Memory B cell (primary cell): ENCODE results near the gene CFAP91.

ENCODE experiments used
- ATAC-seq: fragments of 150-1000 bp; cut with Tn5 transposase; 2 replicates; pipeline ENCODE4 v1.10.0; 2021; ENCODE audit warnings: low read depth, mild to moderate bottlenecking, moderate library complexity
- DNase-seq, 2 donors: peaks; one replicate each; pipeline ENCODE4 v3.0.0; 2022; ENCODE audit warnings: low spot score in 2 of 2
- H3K27ac Mint-ChIP-seq: one replicate; pipeline ENCODE4 v1.8.0; 2022; ENCODE audit warnings: mild to moderate bottlenecking, moderate library complexity, mixed read lengths
- H3K27me3 Mint-ChIP-seq: one replicate; pipeline ENCODE4 v1.8.0; 2022; ENCODE audit warnings: mixed read lengths
- H3K36me3 Mint-ChIP-seq: one replicate; pipeline ENCODE4 v1.8.0; 2022; ENCODE audit warnings: mild to moderate bottlenecking, mixed read lengths
- H3K4me1 Mint-ChIP-seq: one replicate; pipeline ENCODE4 v1.8.0; 2022; ENCODE audit warnings: mixed read lengths
- H3K4me3 Mint-ChIP-seq: one replicate; pipeline ENCODE4 v1.8.0; 2022; ENCODE audit warnings: mild to moderate bottlenecking, moderate library complexity, mixed read lengths
- H3K9me3 Mint-ChIP-seq: one replicate; pipeline ENCODE4 v1.8.0; 2022; ENCODE audit warnings: mixed read lengths

The CFAP91 gene

DNA sequence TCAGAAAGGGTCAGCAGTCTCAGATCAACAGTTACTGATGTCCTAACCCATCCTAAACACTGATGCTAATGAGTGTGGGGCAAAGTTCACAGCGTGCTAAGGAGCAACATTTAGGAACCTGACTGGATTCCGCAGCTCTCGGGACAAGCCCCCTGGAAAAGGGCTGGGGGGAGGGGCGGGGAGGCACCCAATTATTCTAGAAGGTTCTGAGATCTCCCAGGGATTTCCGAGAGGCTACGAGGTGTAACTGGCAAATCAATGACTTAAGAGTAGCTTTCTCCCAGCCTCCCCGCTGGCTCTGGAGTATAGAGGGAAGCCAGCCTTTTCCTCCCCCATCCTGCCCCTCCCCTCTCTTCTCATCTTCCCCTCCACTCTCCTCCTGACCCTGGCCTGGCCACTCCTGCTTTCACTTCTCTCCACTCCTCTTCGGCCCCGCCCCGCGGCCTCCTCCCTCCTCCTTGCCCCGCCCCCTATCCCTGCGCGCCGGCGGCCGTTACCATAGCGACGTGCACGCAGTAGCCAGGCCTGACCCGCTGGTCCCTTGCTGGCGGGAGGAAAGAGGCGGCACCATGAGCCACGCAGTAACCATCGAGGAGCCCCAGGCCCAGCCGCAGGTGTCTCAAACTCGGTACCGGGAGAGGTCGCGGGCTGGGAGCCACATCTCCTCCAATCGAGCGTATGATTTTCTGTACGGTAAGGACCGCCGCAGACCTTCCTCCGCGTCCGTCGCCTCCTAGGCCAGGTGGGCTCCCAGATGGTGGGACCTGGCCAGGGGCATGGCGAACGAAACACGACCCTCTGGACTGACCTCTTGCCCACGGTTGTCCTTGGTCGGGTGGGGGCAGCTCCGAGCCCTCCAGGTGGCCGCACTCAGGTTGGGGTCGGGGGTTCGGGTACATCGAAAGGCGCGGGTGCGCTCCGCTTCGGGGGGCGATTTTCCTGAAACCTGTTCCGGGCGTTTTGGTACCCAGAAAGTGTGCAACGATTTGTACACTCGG lies at the start of gene CFAP91:
Gene CFAP91, plus strand, starts transcription at position 493 of the 998 bp plus-strand sequence. Its CDS starts 77 bp downstream, at position 570.
- Mint-ChIP-seq H3K36me3 (no peaks in the 10 kb centered on the region), H3K27me3 (no peaks in the 10 kb centered on the region), H3K9me3 (no peaks in the 10 kb centered on the region), H3K27ac (peak within 1 kb of the TSS; percentile 88), H3K4me3 (peak within 1 kb of the TSS; percentile 86), H3K4me1 (peaks cover 22% of the 10 kb centered on the region)
- DNase-seq (peak; percentile 77 to 87), ATAC-seq (peak; percentile 91)

DNA sequence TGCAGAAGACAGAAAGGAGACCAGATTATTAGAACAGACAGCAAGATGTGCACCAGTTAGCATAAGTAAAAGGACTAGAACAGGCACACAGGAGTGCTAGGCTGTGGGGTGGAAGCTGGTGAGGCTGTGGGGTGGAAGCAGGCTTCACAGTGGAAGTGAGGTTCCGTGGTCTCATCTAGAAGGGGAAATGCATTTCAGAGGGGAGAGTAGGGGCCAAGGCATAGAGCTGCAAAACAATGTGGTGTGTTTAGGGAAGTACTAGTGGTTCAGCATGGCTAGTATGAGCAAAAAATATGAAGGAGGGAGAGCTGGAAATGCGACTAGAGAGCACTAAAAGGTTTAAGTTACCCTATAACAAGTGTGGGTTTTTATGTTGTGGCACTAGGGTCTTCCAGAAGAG lies 48.9 kb upstream of the CFAP91 start:
- Mint-ChIP-seq H3K4me3 (no peak overlapping the region), H3K27ac (no peak overlapping the region), H3K27me3 (no peaks in the 10 kb centered on the region), H3K4me1 (peaks cover 3% of the 10 kb centered on the region), H3K36me3 (peaks cover 13% of the 10 kb centered on the region), H3K9me3 (no peaks in the 10 kb centered on the region)
- no peak for ATAC-seq
- DNase-seq: no peak

DNA sequence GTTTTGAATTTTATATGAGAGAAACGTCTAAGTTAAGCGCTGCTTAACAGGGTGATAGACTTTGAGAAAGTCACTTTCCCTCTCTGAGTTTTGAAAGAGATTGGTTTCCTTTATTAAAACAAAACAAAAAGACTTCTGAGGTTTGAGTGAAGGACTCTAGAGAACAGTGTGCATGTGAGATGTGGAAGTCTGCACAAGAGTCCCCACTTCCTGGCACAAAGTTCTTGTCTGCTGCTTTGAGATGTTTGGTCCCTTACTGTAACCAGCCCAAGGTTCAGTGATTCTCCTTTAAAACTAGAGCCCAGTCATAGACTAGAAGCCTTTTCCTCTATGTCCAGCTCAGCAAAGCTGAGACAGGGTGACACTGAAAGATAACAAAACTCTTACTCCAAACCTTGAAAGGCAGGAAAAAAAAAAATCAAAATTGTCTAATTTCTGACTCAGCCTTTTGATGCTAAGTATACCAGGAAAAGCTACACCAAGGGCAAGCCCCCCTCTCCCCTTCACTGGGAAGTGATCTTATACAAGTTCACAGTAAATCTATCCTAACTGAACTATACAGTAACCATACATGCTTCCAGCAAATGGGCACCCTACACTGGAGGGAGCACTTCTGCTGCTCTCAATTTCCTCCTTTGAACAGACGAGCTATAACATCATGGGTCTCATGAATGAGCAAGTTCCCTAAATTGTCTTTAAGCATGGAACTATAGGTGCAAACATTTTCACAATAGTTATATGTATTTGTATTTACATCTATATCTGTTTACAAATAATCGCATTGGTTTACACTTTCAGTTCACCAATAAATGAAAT lies 44.7 kb upstream of the CFAP91 start:
- H3K4me3 Mint-ChIP-seq: no peak overlapping the region

DNA sequence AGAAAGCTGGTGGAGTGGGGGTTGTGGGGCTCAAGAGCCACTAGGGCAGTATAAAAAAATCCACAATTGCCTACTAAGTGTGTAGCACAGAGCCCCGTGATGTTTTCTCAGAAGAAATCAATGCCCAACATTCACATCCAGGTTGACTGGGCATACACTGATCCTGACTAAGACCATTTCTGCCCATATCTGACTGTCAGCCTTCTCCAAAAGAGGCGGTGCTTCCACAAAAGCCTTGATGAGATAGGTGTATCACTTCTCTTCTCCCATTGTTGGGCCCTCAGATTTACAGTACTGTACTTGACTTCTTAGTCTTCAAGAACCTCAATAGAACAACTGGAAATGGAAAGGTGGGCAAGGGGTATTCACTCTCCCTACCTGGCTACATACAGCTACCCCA lies 43.8 kb upstream of the CFAP91 start:
- H3K36me3 Mint-ChIP-seq: peaks cover 7% of the 10 kb centered on the region
- H3K9me3 Mint-ChIP-seq: no peaks in the 10 kb centered on the region
- H3K27me3 Mint-ChIP-seq: no peaks in the 10 kb centered on the region
- H3K4me3 Mint-ChIP-seq: no peak overlapping the region
- DNase-seq (no peak), ATAC-seq (no peak)
- no peak overlapping the region for H3K27ac Mint-ChIP-seq
- H3K4me1 Mint-ChIP-seq: peaks cover 6% of the 10 kb centered on the region

More for the DNA sequence above, 44.7 kb upstream of the CFAP91 start:
- ATAC-seq (no peak), DNase-seq (no peak)
- H3K27ac Mint-ChIP-seq: no peak overlapping the region
- no peaks in the 10 kb centered on the region for H3K27me3 Mint-ChIP-seq
- no peaks in the 10 kb centered on the region for H3K9me3 Mint-ChIP-seq
- peaks cover 6% of the 10 kb centered on the region for H3K4me1 Mint-ChIP-seq
- peaks cover 4% of the 10 kb centered on the region for H3K36me3 Mint-ChIP-seq

DNA sequence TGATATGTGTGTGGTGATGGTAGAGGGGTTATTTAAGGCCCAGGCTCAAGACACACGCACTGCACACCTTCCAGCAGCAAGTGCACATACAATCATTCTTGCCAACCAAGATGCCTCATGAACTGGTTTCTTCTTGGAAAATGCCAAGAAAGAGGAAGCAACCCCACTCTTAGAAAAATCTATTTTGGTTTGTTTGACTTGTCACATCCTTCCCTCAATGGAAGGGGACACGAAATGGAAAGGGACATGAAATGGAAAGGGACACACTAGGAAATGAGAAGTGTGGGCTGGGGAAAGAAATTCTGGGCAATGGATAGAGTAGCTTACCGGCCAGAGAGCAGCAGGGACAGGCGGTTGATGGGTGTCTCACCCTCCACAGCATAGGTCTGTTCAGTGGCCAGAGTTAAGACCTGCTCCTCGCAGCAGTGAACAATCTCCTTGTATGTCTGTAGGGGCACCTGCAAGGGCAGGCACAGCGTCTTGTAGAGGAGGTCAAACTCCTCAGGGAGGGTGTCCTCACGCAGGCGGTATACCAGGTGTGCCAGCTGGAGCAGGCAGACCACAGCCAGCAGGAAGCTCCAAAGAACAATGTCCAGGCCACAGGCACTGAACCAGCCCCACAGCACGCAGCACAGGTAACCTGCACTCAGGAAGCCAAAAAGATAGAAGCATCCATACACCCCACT lies 43.1 kb upstream of the CFAP91 start:
- no peak for ATAC-seq
- Mint-ChIP-seq H3K4me1 (peaks cover 12% of the 10 kb centered on the region), H3K9me3 (no peaks in the 10 kb centered on the region), H3K27ac (no peak overlapping the region), H3K4me3 (no peak overlapping the region), H3K27me3 (no peaks in the 10 kb centered on the region), H3K36me3 (peaks cover 7% of the 10 kb centered on the region)
- DNase-seq: no peak

DNA sequence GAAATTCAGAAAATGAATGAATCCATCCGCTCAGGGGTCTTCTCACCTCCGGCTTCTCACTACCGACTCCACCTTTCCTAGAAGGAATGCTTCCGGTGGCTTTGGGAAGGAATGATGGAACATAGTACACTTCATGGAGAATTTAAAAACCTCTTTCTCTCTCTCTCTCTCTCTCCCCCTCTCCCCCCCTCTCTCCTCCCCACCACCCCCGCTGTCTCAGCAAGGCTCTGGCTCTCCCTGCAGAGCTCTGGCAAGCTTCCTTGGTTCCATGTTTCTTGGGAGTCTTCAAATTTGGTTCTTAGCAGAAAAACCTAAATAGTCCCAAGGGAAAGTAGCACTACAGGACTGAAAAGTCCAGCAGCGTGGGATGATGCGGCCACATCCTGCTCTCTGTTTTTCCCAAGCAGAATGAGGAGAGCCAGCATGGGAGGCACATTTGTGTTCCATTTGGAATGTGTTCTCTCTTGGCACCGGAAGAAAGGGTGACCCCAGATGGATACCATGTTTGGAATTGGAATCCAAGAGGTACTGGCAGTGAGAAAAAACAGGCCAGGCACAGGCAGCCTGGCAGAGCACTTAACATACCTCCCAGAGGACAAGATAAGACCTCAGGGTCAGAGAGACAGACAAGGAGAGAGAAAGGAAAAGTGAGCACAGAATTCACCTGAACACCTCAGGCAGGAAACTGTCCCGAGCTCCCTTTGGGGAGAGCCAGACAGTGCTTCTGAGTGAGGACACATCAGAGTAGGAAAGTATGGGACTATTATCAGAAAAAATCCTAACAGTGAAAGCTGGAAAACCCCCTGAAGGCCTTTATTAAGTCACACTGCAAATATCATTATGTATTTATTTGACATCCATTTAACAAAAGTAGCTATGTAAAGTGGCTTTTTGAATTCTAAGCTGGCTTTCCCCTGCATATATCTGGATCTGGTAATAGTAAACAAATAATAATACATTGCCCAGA lies 42.1 kb upstream of the CFAP91 start, which contains the start of gene POPDC2:
Gene POPDC2, minus strand, starts transcription at position 116 of the 967 bp plus-strand sequence. CDS start 166 bp downstream, outside the sequence.
- no peaks in the 10 kb centered on the region for H3K27me3 Mint-ChIP-seq
- H3K4me1 Mint-ChIP-seq: peaks cover 16% of the 10 kb centered on the region
- no peak for DNase-seq
- H3K36me3 Mint-ChIP-seq: peaks cover 7% of the 10 kb centered on the region
- H3K9me3 Mint-ChIP-seq: no peaks in the 10 kb centered on the region
- ATAC-seq: no peak
- H3K4me3 Mint-ChIP-seq: no peak within 1 kb of the TSS
- peak within 1 kb of the TSS; percentile 62 for H3K27ac Mint-ChIP-seq

DNA sequence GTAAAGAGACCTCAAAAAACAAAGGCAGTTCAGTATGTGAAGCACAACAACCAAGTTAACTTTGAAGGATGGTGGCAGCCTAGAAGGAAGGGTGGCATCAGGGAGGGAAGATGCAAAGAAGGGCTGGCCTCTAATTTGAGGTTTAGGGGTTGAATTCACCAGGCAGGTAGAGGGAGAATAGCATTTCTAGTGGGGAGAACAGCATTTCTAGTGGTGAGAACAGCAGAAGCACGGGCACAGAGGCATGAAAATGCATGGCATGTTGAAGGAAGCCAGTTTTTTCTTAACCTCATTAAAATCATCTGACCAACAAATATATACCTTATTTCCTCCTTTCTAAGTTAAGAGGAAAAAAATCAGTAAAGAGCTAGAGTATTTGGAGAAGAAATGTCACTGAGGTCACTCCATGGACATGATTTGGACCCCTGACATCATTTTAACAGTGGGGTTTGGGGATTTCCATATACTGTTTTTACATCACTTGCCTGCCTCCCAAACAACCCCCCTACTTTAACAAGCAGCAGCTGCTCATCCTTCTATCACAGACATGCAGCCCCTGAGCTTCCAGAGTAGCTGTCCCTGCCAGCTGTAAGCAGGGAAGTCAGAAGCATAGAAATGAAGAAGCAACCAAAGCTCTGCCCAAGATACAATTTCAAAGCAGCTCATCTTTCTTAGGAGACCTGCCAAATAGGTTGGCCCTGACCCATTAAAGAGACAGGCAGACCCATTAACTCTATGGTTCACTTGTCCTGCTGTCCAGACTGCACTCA lies 40.0 kb upstream of the CFAP91 start:
- peaks cover 5% of the 10 kb centered on the region for H3K36me3 Mint-ChIP-seq
- peak; percentile 28 for ATAC-seq
- DNase-seq: no peak
- no peaks in the 10 kb centered on the region for H3K27me3 Mint-ChIP-seq
- H3K9me3 Mint-ChIP-seq: no peaks in the 10 kb centered on the region
- peak overlapping the region; percentile 87 for H3K27ac Mint-ChIP-seq
- H3K4me3 Mint-ChIP-seq: no peak overlapping the region
- H3K4me1 Mint-ChIP-seq: peaks cover 25% of the 10 kb centered on the region

DNA sequence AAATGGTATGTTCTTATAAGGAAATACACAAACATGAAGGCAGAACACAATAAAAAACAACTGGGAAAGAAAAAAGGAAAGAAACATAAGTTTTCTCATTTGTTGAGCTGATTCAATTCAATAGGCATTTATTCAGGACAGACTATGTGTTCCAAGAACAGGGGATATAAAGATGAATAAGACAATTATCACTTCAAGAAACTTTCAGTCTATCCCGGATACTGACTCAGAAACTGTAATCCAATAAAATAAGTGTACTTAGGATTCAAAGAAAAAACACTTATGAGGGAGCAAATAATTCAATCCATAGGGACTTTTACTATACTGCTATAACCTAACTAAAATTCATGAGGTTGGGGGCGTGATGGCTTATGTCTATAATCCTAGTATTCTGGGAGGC lies 38.9 kb upstream of the CFAP91 start:
- Mint-ChIP-seq H3K27me3 (no peaks in the 10 kb centered on the region), H3K4me1 (peaks cover 26% of the 10 kb centered on the region), H3K27ac (peak overlapping the region; percentile 87), H3K9me3 (no peaks in the 10 kb centered on the region), H3K4me3 (no peak overlapping the region), H3K36me3 (peaks cover 7% of the 10 kb centered on the region)
- no peak for DNase-seq
- no peak for ATAC-seq

DNA sequence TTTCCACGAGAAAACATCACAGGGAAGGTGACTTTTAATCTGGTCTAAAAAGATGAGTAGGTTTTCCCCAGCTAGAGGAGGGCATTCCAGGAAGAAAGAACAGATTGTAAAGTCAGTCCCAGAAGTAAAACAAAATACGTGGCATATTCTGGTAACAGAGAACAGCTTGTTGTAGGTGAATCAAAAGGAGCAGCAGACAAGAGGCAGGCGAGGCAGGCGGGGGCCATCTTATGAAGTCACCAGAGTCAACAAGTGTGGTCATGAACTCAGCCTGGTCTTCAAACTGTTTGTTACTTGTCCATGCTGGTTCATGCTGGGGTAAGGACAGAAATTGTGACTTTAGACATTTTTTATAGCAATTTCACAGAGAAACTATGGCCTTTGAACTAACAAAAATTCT lies 38.5 kb upstream of the CFAP91 start:
- ATAC-seq (no peak), DNase-seq (no peak)
- no peak overlapping the region for H3K4me3 Mint-ChIP-seq
- H3K36me3 Mint-ChIP-seq: peaks cover 7% of the 10 kb centered on the region
- H3K27ac Mint-ChIP-seq: peak overlapping the region; percentile 87
- H3K4me1 Mint-ChIP-seq: peaks cover 26% of the 10 kb centered on the region
- no peaks in the 10 kb centered on the region for H3K9me3 Mint-ChIP-seq
- no peaks in the 10 kb centered on the region for H3K27me3 Mint-ChIP-seq

DNA sequence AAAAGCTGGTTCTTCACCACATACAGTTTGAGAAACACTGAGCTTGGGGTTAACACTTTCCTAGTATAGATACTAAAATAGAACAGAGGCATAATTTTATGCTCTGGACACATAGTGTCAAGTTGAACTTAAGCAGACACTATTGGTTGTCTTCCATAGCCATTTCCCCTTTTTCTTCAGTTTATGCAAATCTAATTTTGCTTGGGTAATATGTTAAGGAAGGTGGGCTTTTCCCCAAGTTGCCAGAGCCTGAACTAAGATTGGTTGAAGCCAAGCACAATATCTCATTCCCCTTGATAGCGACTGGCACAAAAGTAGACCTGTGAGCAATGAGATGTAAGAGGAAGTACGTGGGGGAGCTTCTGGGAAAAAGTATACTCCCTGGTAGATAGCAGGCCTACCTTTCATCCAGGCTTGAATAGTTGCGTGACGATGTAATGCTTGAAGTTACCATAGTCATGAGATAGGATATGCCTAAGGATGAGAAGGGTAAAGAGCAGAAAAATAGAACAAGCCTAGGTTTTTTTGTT lies 37.9 kb upstream of the CFAP91 start:
- peak overlapping the region; percentile 87 for H3K27ac Mint-ChIP-seq
- no peak overlapping the region for H3K4me3 Mint-ChIP-seq
- H3K4me1 Mint-ChIP-seq: peaks cover 26% of the 10 kb centered on the region
- no peaks in the 10 kb centered on the region for H3K27me3 Mint-ChIP-seq
- DNase-seq (no peak), ATAC-seq (peak; percentile 67)
- peaks cover 7% of the 10 kb centered on the region for H3K36me3 Mint-ChIP-seq
- H3K9me3 Mint-ChIP-seq: no peaks in the 10 kb centered on the region

DNA sequence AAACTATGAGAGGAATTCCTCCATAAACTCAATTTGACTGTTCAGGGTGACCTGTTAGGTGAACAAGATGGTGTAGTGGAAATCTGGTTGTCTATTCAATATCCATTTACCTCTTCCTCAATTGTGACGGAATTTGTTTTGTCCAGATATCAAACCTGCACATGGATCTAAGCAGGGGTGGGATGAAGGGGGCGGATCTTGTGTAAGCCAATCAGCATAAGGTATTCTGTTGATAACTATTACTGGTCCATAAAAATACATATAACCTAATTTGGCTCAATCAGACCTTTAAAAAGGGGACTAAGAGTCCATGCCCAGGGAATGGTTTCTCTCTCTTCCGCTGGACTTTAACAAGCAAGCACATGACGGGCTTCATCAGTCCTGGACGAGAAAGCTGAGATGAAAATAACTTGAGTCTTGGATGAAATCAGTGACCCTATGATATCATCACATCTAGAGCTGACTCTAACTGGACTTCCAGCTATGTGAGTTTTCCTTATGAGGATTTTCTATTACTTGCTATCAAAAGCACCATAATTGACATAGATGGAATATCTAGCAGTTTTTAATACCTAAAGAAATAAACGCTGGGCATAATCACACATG lies 36.8 kb upstream of the CFAP91 start:
- Mint-ChIP-seq H3K27ac (peak overlapping the region; percentile 76), H3K9me3 (no peaks in the 10 kb centered on the region), H3K27me3 (no peaks in the 10 kb centered on the region)

More for the DNA sequence above, 36.8 kb upstream of the CFAP91 start:
- ATAC-seq (no peak), DNase-seq (no peak)
- H3K36me3 Mint-ChIP-seq: peaks cover 9% of the 10 kb centered on the region
- H3K4me3 Mint-ChIP-seq: no peak overlapping the region
- peaks cover 26% of the 10 kb centered on the region for H3K4me1 Mint-ChIP-seq
